Liver (tissue), 9 donors: ENCODE data around the gene PLCE1. TPM values are rescaled to one million over a fixed set of nuclear protein-coding genes. Genes with fewer than 3 reads are reported as not detected.

Experiments used
- DNase-seq: peaks from one replicate; pipeline ENCODE4 v3.0.0-alpha.2; 2017; ENCODE audit warnings: low spot score
- H3K27ac ChIP-seq, 2 donors: one replicate each; pipeline ENCODE4 v1.7.0; 2013; ENCODE audit warnings: inconsistent platforms in 2 of 2, low read length in 2 of 2, control low read depth in 1 of 2, low read depth in 1 of 2, mild to moderate bottlenecking in 1 of 2
- H3K27me3 ChIP-seq, 4 donors: one replicate each; pipeline versions ENCODE4 v1.6.1 to v1.7.0; 2013; ENCODE audit warnings: low read length in 3 of 4, inconsistent platforms in 1 of 4, mild to moderate bottlenecking in 1 of 4, moderate library complexity in 1 of 4; ENCODE audit not compliant: control insufficient read depth in 4 of 4, insufficient read depth in 4 of 4
- H3K36me3 ChIP-seq, 4 donors: one replicate each; pipeline versions ENCODE4 v1.6.1 to v1.7.0; 2013; ENCODE audit warnings: low read length in 3 of 4, mild to moderate bottlenecking in 3 of 4, low read depth in 1 of 4, moderate library complexity in 1 of 4; ENCODE audit not compliant: control insufficient read depth in 4 of 4, insufficient read depth in 3 of 4
- H3K4me1 ChIP-seq, 4 donors: one replicate each; pipeline versions ENCODE4 v1.6.1 to v1.7.0; 2013; ENCODE audit warnings: low read length in 3 of 4, mild to moderate bottlenecking in 3 of 4, moderate library complexity in 1 of 4; ENCODE audit not compliant: control insufficient read depth in 4 of 4, insufficient read depth in 4 of 4
- H3K4me3 ChIP-seq, 3 donors: one replicate each; pipeline versions ENCODE4 v1.6.1 to v1.7.0; 2013; ENCODE audit warnings: low read length in 3 of 3, control low read depth in 1 of 3, low read depth in 1 of 3, mild to moderate bottlenecking in 1 of 3
- H3K9ac ChIP-seq, 2 donors: one replicate each; pipeline ENCODE4 v1.7.0; 2013; ENCODE audit warnings: low read length in 2 of 2, mild to moderate bottlenecking in 2 of 2, moderate library complexity in 2 of 2, control low read depth in 1 of 2, low read depth in 1 of 2
- H3K9me3 ChIP-seq, 4 donors: one replicate each; pipeline versions ENCODE4 v1.6.1 to v1.7.0; 2013; ENCODE audit warnings: low read length in 3 of 4; ENCODE audit not compliant: control insufficient read depth in 4 of 4
- FOXA2 ChIP-seq: IDR thresholded peaks from 2 replicates; pipeline ENCODE4 v1.6.1; 2016; ENCODE audit warnings: antibody characterized with exemption
- HNF4A ChIP-seq, 2 donors: conservative IDR thresholded peaks; 2 replicates each; pipeline ENCODE4 v1.6.1; 2016; ENCODE audit warnings: antibody characterized with exemption in 2 of 2, mild to moderate bottlenecking in 2 of 2
- HNF4G ChIP-seq: IDR thresholded peaks from 2 replicates; pipeline ENCODE4 v1.6.1; 2016; ENCODE audit warnings: antibody characterized with exemption
- JUND ChIP-seq, 2 donors: IDR thresholded peaks; 2 replicates each; pipeline ENCODE4 v1.6.1; 2016; ENCODE audit warnings: antibody characterized with exemption in 2 of 2
- RAD21 ChIP-seq, 2 donors: IDR thresholded peaks; 2 replicates each; pipeline ENCODE4 v1.6.1; 2016; ENCODE audit warnings: antibody characterized with exemption in 2 of 2, mild to moderate bottlenecking in 2 of 2
- RXRA ChIP-seq, 2 donors: IDR thresholded peaks; 2 replicates each; pipeline ENCODE4 v1.6.1; 2017 to 2018; ENCODE audit warnings: antibody characterized with exemption in 2 of 2, mild to moderate bottlenecking in 1 of 2
- SP1 ChIP-seq: IDR thresholded peaks from 2 replicates; pipeline ENCODE4 v1.6.1; 2018; ENCODE audit warnings: antibody characterized with exemption, mild to moderate bottlenecking
- TAF1 ChIP-seq: conservative IDR thresholded peaks from 2 replicates; pipeline ENCODE4 v1.6.1; 2016; ENCODE audit warnings: antibody characterized with exemption, mild to moderate bottlenecking
- YY1 ChIP-seq: IDR thresholded peaks from 2 replicates; pipeline ENCODE4 v1.6.1; 2016; ENCODE audit warnings: antibody characterized with exemption, mild to moderate bottlenecking
- WGBS: extraction: QIAGEN DNeasy Blood & Tissue Kit; methylation state at CpG from one replicate; pipeline ENCODE4 v1.1.7; 2013; 5-methylcytosine and 5-hydroxymethylcytosine counted together
- polyA plus RNA-seq, 2 donors: library from polyadenylated mRNA; stranded (reverse) in 1 of 2; unstranded in 1 of 2; fragments of 200-250 nt in 1 of 2; fragments of >200 nt in 1 of 2; fragmentation: Nextera tagmentation in 1 of 2; extraction: Ambion mirVana in 1 of 2; gene quantifications; one replicate each; pipeline versions ENCODE4 v1.2.1 to v1.2.3, GENCODE V29; 2013 to 2015
- total RNA-seq, 2 donors: library from RNA; depleted of rRNA; stranded (reverse); fragments of >200 nt; gene quantifications; one replicate each; pipeline ENCODE4 v1.2.3, GENCODE V29; 2014
- TF ChIP-seq, protein P1 (sequence below): IDR thresholded peaks from 2 replicates; pipeline ENCODE4 v1.6.1; 2016; ENCODE audit warnings: antibody characterized with exemption
- TF ChIP-seq, protein P2 (sequence below): IDR thresholded peaks from 2 replicates; pipeline ENCODE4 v1.6.1; 2016; ENCODE audit warnings: antibody characterized with exemption
- TF ChIP-seq, protein P3 (sequence below): IDR thresholded peaks from 2 replicates; pipeline ENCODE4 v1.6.1; 2016; ENCODE audit warnings: antibody characterized with exemption, mild to moderate bottlenecking
- TF ChIP-seq, protein P4 (sequence below): fragments of 150-350 bp; IDR thresholded peaks from 2 replicates; pipeline ENCODE4 v1.5.1; 2017; ENCODE audit warnings: improper control_type of control experiment, low read depth, low read length; ENCODE audit not compliant: missing input control
- donor health status: healthy.
- donor health status: healthy.
- donor health status: healthy.
- donor health status: healthy.
- donor health status: healthy.

Gene PLCE1
- total and polyA plus RNA-seq, 4 donors: 0.23 to 0.75 (median 0.39) TPM

DNA sequence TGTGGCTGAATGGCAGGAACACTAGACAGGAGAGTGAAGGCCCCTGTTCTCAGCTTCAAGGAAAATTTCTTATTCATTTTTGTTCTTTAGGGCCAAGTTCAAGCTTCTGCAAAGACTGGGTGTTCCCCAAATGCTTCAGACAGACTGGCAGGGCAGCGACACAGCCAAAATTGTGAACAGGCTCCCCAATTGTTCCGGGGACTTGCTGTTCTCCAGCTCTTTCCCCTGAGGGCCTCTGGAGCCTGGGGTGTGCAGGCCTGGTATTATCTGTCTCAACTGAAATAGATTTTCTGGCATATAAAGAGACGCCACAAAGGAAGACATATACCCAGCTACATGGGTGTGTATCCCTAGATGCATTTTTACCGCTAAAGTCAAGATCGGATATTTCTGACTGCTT, 30.3 kb upstream of the PLCE1 start:
- TF ChIP-seq, protein P1, sequence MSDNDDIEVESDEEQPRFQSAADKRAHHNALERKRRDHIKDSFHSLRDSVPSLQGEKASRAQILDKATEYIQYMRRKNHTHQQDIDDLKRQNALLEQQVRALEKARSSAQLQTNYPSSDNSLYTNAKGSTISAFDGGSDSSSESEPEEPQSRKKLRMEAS: no peak
- TF ChIP-seq HNF4G (no peak), RXRA (IDR thresholded peaks at IDR 0.05) (no peak), TAF1 (no peak), SP1 (no peak)
- H3K27ac ChIP-seq: no peak overlapping the region
- no peaks in the 10 kb centered on the region for H3K9me3 ChIP-seq
- DNase-seq: no peak
- no peaks in the 10 kb centered on the region for H3K36me3 ChIP-seq
- no peaks in the 10 kb centered on the region for H3K27me3 ChIP-seq
- H3K9ac ChIP-seq: no peak overlapping the region
- WGBS: 95% methylated on average over 5 of the region's 5 CpGs
- no peak overlapping the region for H3K4me3 ChIP-seq
- no peaks in the 10 kb centered on the region for H3K4me1 ChIP-seq

DNA sequence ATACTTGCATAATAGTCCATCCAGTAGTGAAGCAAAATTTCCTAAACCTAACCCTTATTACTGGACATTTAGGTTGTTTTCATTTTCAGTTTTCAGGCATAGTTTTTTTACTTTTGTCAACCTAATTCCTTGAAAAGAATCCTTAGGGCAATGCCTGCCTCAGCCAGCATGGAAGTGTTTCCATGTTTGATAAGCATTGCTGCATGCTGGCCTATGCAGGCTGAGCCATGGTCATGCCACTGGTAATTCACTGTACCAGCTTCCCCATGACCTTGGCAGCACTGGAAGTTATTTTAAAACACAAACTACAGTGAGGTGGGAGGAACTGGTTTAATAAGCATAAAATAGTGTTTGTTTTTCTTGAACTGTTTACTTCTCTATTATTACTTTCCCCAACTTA, 27.8 kb upstream of the PLCE1 start:
- no peak overlapping the region for H3K9ac ChIP-seq
- H3K27ac ChIP-seq: no peak overlapping the region
- DNase-seq: no peak
- no peaks in the 10 kb centered on the region for H3K27me3 ChIP-seq
- no peak for TF ChIP-seq JUND (IDR thresholded peaks at IDR 0.05)
- no peak for TF ChIP-seq RXRA (IDR thresholded peaks at IDR 0.05)
- TF ChIP-seq TAF1: no peak
- no peak for TF ChIP-seq RAD21 (IDR thresholded peaks at IDR 0.05)
- TF ChIP-seq, protein P2, sequence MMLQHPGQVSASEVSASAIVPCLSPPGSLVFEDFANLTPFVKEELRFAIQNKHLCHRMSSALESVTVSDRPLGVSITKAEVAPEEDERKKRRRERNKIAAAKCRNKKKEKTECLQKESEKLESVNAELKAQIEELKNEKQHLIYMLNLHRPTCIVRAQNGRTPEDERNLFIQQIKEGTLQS: no peak
- H3K36me3 ChIP-seq: no peaks in the 10 kb centered on the region
- no peak overlapping the region for H3K4me3 ChIP-seq
- H3K9me3 ChIP-seq: no peaks in the 10 kb centered on the region
- no peaks in the 10 kb centered on the region for H3K4me1 ChIP-seq

DNA sequence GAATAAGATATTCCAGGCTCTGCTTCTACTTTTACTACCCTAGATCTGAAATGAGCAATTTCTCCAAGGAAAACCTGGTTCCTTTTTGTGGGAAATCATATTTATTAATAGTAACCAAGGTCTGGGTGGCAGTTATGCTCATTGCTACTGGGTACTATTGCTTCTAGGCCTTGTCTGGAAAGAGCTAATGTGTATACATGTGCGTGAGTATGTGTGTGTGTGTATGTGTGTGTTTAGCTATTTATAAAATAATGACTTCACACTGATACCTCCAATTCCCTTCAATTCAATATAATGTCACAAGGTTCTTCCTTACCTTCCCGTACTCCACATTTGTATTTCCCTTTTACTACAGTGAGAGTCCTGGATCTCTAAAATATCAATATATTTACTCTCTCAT, 26.0 kb upstream of the PLCE1 start:
- H3K36me3 ChIP-seq: no peaks in the 10 kb centered on the region
- WGBS: 97% methylated on average over 2 of the region's 2 CpGs
- no peaks in the 10 kb centered on the region for H3K27me3 ChIP-seq
- TF ChIP-seq RAD21 (IDR thresholded peaks at IDR 0.05) (no peak), HNF4A (conservative IDR thresholded peaks at IDR 0.05) (no peak), FOXA2 (no peak), YY1 (no peak)
- TF ChIP-seq, protein P2: no peak
- TF ChIP-seq, protein P1: no peak
- TF ChIP-seq, protein P3, sequence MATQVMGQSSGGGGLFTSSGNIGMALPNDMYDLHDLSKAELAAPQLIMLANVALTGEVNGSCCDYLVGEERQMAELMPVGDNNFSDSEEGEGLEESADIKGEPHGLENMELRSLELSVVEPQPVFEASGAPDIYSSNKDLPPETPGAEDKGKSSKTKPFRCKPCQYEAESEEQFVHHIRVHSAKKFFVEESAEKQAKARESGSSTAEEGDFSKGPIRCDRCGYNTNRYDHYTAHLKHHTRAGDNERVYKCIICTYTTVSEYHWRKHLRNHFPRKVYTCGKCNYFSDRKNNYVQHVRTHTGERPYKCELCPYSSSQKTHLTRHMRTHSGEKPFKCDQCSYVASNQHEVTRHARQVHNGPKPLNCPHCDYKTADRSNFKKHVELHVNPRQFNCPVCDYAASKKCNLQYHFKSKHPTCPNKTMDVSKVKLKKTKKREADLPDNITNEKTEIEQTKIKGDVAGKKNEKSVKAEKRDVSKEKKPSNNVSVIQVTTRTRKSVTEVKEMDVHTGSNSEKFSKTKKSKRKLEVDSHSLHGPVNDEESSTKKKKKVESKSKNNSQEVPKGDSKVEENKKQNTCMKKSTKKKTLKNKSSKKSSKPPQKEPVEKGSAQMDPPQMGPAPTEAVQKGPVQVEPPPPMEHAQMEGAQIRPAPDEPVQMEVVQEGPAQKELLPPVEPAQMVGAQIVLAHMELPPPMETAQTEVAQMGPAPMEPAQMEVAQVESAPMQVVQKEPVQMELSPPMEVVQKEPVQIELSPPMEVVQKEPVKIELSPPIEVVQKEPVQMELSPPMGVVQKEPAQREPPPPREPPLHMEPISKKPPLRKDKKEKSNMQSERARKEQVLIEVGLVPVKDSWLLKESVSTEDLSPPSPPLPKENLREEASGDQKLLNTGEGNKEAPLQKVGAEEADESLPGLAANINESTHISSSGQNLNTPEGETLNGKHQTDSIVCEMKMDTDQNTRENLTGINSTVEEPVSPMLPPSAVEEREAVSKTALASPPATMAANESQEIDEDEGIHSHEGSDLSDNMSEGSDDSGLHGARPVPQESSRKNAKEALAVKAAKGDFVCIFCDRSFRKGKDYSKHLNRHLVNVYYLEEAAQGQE: no peak
- TF ChIP-seq, protein P4, sequence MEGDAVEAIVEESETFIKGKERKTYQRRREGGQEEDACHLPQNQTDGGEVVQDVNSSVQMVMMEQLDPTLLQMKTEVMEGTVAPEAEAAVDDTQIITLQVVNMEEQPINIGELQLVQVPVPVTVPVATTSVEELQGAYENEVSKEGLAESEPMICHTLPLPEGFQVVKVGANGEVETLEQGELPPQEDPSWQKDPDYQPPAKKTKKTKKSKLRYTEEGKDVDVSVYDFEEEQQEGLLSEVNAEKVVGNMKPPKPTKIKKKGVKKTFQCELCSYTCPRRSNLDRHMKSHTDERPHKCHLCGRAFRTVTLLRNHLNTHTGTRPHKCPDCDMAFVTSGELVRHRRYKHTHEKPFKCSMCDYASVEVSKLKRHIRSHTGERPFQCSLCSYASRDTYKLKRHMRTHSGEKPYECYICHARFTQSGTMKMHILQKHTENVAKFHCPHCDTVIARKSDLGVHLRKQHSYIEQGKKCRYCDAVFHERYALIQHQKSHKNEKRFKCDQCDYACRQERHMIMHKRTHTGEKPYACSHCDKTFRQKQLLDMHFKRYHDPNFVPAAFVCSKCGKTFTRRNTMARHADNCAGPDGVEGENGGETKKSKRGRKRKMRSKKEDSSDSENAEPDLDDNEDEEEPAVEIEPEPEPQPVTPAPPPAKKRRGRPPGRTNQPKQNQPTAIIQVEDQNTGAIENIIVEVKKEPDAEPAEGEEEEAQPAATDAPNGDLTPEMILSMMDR: no peak
- H3K27ac ChIP-seq: no peak overlapping the region
- H3K4me1 ChIP-seq: no peaks in the 10 kb centered on the region
- no peaks in the 10 kb centered on the region for H3K9me3 ChIP-seq
- no peak for DNase-seq
- H3K9ac ChIP-seq: no peak overlapping the region
- no peak overlapping the region for H3K4me3 ChIP-seq
